ENCODE measurements around the gene ERICH4.

- no peak for TF ChIP-seq CTCF (conservative IDR thresholded peaks at IDR 0.05; ENCODE audit: low read depth, low read length)
- TF ChIP-seq NFE2L2 (IDR thresholded peaks at IDR 0.05; ENCODE audit: low read depth, low read length) = no peak
Measured at GRCh38 chr19:41455936-41456335, 13.0 kb downstream of the ERICH4 start.
